H1 (cell line): ENCODE measurements around the gene ACVR1. TPM values are rescaled to one million over a fixed set of nuclear protein-coding genes. Genes with fewer than 3 reads are reported as not detected.

Experiments
- CTCF ChIA-PET: fragments of 300-600 bp; sonication (Branson Sonifier 250); formaldehyde crosslinking; loops from one replicate; lab custom pipeline; 2021; ENCODE audit not compliant: partially characterized antibody; lab: Charles Lee
- POLR2A ChIA-PET: fragments of 300-600 bp; sonication (Branson Sonifier 250); formaldehyde crosslinking; loops from one replicate; lab custom pipeline; 2021; ENCODE audit warnings: inconsistent platforms; ENCODE audit not compliant: partially characterized antibody; lab: Charles Lee
- DNase-seq, 2 experiments: peaks; one replicate each; pipeline versions ENCODE4 v3.0.0 to v3.0.0-alpha.2; 2010 to 2022; ENCODE audit warnings: low spot score in 2 of 2, low read depth in 1 of 2, mixed read lengths in 1 of 2
- FAIRE-seq: peaks from 2 replicates; lab custom pipeline; 2011; peaks lifted over from hg19 to GRCh38; lab: Jason Lieb, UNC
- H2AFZ ChIP-seq: 2 replicates; pipeline ENCODE4 v1.8.1; 2012; ENCODE audit warnings: low read length, inconsistent platforms
- H2AK5ac ChIP-seq: 2 replicates; pipeline ENCODE4 v1.6.1; 2013; ENCODE audit warnings: low read depth, low read length
- H2BK120ac ChIP-seq: replicated peaks from 2 replicates; pipeline ENCODE3; 2013; ENCODE audit warnings: low read depth, low read length, inconsistent platforms
- H2BK12ac ChIP-seq: 2 replicates; pipeline ENCODE4 v1.6.1; 2013; ENCODE audit warnings: low read depth, low read length
- H2BK15ac ChIP-seq: 2 replicates; pipeline ENCODE4 v1.6.1; 2013; ENCODE audit warnings: low read length
- H2BK20ac ChIP-seq: 2 replicates; pipeline ENCODE4 v1.6.1; 2013; ENCODE audit warnings: low read length
- H2BK5ac ChIP-seq: 2 replicates; pipeline ENCODE4 v1.6.1; 2013; ENCODE audit warnings: low read depth, low read length
- H3K14ac ChIP-seq: 2 replicates; pipeline ENCODE4 v1.6.1; 2013; ENCODE audit warnings: inconsistent platforms; ENCODE audit not compliant: insufficient read length
- H3K18ac ChIP-seq: 2 replicates; pipeline ENCODE4 v1.6.1; 2013; ENCODE audit warnings: low read length; ENCODE audit errors: extremely low read depth
- H3K23ac ChIP-seq: 2 replicates; pipeline ENCODE4 v1.6.1; 2013; ENCODE audit warnings: inconsistent platforms; ENCODE audit not compliant: insufficient read length
- H3K23me2 ChIP-seq: 2 replicates; pipeline ENCODE4 v1.6.1; 2013; ENCODE audit warnings: low read depth, low read length
- H3K27ac ChIP-seq: 2 replicates; pipeline ENCODE4 v1.6.1; 2011; ENCODE audit warnings: low read depth, low read length, inconsistent platforms
- H3K27me3 ChIP-seq, 4 experiments: replicated peaks in 1 of 4; 1 replicate in 1 of 4; 2 replicates in 3 of 4; pipeline versions ENCODE4 v1.6.1 to v1.8.1; 2011 to 2013; ENCODE audit warnings: low read length in 3 of 4, mild to moderate bottlenecking in 3 of 4, inconsistent platforms in 2 of 4, mixed read lengths in 2 of 4, moderate library complexity in 1 of 4; ENCODE audit not compliant: control insufficient read depth in 3 of 4, insufficient read depth in 3 of 4; ENCODE audit errors: extremely low read depth in 1 of 4
- H3K36me3 ChIP-seq, 4 experiments: 2 replicates each; pipeline versions ENCODE4 v1.6.1 to v1.8.1; 2011 to 2013; ENCODE audit warnings: mild to moderate bottlenecking in 4 of 4, low read length in 3 of 4, moderate library complexity in 2 of 4, control low read depth in 1 of 4, inconsistent platforms in 1 of 4; ENCODE audit not compliant: insufficient read depth in 4 of 4, control insufficient read depth in 2 of 4
- H3K4ac ChIP-seq: replicated peaks from 2 replicates; pipeline ENCODE3; 2013; ENCODE audit warnings: low read length, low read depth, mixed read lengths, inconsistent platforms; ENCODE audit not compliant: insufficient read length
- H3K4me1 ChIP-seq, 4 experiments: replicated peaks in 1 of 4; 1 replicate in 1 of 4; 2 replicates in 3 of 4; pipeline versions ENCODE4 v1.6.1 to v1.8.1; 2011 to 2013; ENCODE audit warnings: low read length in 3 of 4, inconsistent platforms in 2 of 4, mixed read lengths in 1 of 4; ENCODE audit not compliant: insufficient read depth in 4 of 4, control insufficient read depth in 3 of 4
- H3K4me2 ChIP-seq, 2 experiments: 2 replicates each; pipeline versions ENCODE4 v1.6.1 to v1.8.1; 2011 to 2013; ENCODE audit warnings: low read depth in 2 of 2, low read length in 2 of 2, control low read depth in 1 of 2, inconsistent platforms in 1 of 2, mild to moderate bottlenecking in 1 of 2; ENCODE audit not compliant: insufficient read depth in 1 of 2
- H3K4me3 ChIP-seq, 4 experiments: fragments of 200-600, 300-600 bp in 1 of 4; sonication (generic), shearing (Covaris generic), sonication (Bioruptor Twin) in 1 of 4; 2 replicates each; pipeline versions ENCODE4 v1.5.1 to v1.8.1; 2011 to 2016; ENCODE audit warnings: low read length in 4 of 4, low read depth in 3 of 4, control low read depth in 2 of 4, inconsistent platforms in 2 of 4, mild to moderate bottlenecking in 2 of 4, mixed read lengths in 1 of 4, moderate library complexity in 1 of 4; ENCODE audit not compliant: insufficient read depth in 2 of 4; ENCODE audit errors: extremely low read depth in 1 of 4
- H3K56ac ChIP-seq: replicated peaks from 2 replicates; pipeline ENCODE3; 2013; ENCODE audit warnings: low read depth, mild to moderate bottlenecking, mixed read lengths, low read length, inconsistent platforms; ENCODE audit not compliant: insufficient read length
- H3K79me1 ChIP-seq: 2 replicates; pipeline ENCODE4 v1.6.1; 2013; ENCODE audit warnings: low read depth, low read length, control low read depth
- H3K79me2 ChIP-seq, 2 experiments: 2 replicates each; pipeline versions ENCODE4 v1.6.1 to v1.8.1; 2012 to 2013; ENCODE audit warnings: low read length in 2 of 2, mild to moderate bottlenecking in 2 of 2, inconsistent platforms in 1 of 2; ENCODE audit not compliant: insufficient read depth in 2 of 2, control insufficient read depth in 1 of 2
- H3K9ac ChIP-seq, 4 experiments: replicated peaks in 1 of 4; 1 replicate in 1 of 4; 2 replicates in 3 of 4; pipeline versions ENCODE4 v1.6.1 to v1.8.1; 2011 to 2013; ENCODE audit warnings: low read depth in 3 of 4, low read length in 3 of 4, control low read depth in 2 of 4, mild to moderate bottlenecking in 2 of 4, moderate library complexity in 2 of 4, inconsistent platforms in 1 of 4; ENCODE audit errors: extremely low read depth in 1 of 4
- H3K9me3 ChIP-seq, 2 experiments: 2 replicates each; pipeline versions ENCODE4 v1.6.1 to v1.8.1; 2012 to 2013; ENCODE audit warnings: mild to moderate bottlenecking in 2 of 2, moderate library complexity in 2 of 2, control low read depth in 1 of 2, inconsistent platforms in 1 of 2, low read depth in 1 of 2, low read length in 1 of 2, mixed read lengths in 1 of 2; ENCODE audit not compliant: insufficient read depth in 2 of 2
- H4K20me1 ChIP-seq, 2 experiments: replicated peaks in 1 of 2; 2 replicates each; pipeline versions ENCODE3 to v1.8.1; 2011 to 2013; ENCODE audit warnings: inconsistent platforms in 2 of 2, low read length in 2 of 2, mild to moderate bottlenecking in 1 of 2; ENCODE audit not compliant: insufficient read depth in 2 of 2, control insufficient read depth in 1 of 2
- H4K5ac ChIP-seq: 2 replicates; pipeline ENCODE4 v1.6.1; 2013; ENCODE audit warnings: low read length, low read depth, mixed read lengths, inconsistent platforms; ENCODE audit not compliant: insufficient read length
- H4K8ac ChIP-seq: 2 replicates; pipeline ENCODE4 v1.8.0; 2013; ENCODE audit warnings: mild to moderate bottlenecking, moderate library complexity, low read length, inconsistent platforms; ENCODE audit not compliant: insufficient read depth; ENCODE audit errors: extremely low read depth
- H4K91ac ChIP-seq: replicated peaks from 2 replicates; pipeline ENCODE3; 2013; ENCODE audit warnings: low read length, mixed read lengths, inconsistent platforms; ENCODE audit not compliant: insufficient read length
- CHD1 ChIP-seq: IDR thresholded peaks from 2 replicates; pipeline ENCODE4 v1.6.1; 2012; ENCODE audit warnings: low read depth, low read length, improper control_type of control experiment
- EGR1 ChIP-seq: IDR thresholded peaks from 2 replicates; pipeline ENCODE4 v1.6.1; 2011; ENCODE audit warnings: low read depth, low read length, borderline replicate concordance
- SUZ12 ChIP-seq: fragments of 200-600 bp; sonication (generic); IDR thresholded peaks from 2 replicates; pipeline ENCODE4 v1.6.1; 2012; ENCODE audit warnings: mild to moderate bottlenecking, inconsistent platforms, low read length, moderate library complexity, mixed read lengths
- TAF7 ChIP-seq: optimal IDR thresholded peaks from 2 replicates; pipeline ENCODE3; 2011; ENCODE audit warnings: low read depth, mild to moderate bottlenecking, inconsistent platforms, low read length, moderate library complexity, borderline replicate concordance
- TBP ChIP-seq: IDR thresholded peaks from 2 replicates; pipeline ENCODE4 v1.6.1; 2011; ENCODE audit warnings: low read depth, low read length, improper control_type of control experiment
- TCF12 ChIP-seq: IDR thresholded peaks from 2 replicates; pipeline ENCODE4 v1.6.1; 2011; ENCODE audit warnings: low read depth, mild to moderate bottlenecking, low read length
- YY1 ChIP-seq: IDR thresholded peaks from 2 replicates; pipeline ENCODE4 v1.6.1; 2011; ENCODE audit warnings: low read depth, mild to moderate bottlenecking, low read length
- WGBS, 2 experiments: shearing (Covaris generic) in 1 of 2; methylation state at CpG; one replicate each; pipeline versions ENCODE4 v1.1.6 to v1.1.7; 2013 to 2015; ENCODE audit warnings: low lambda C conversion rate in 2 of 2, mixed read lengths in 2 of 2, inconsistent platforms in 1 of 2, low coverage in 1 of 2, missing lambda C conversion rate in 1 of 2; ENCODE audit not compliant: insufficient replicate concordance in 2 of 2, insufficient coverage in 1 of 2, insufficient read length in 1 of 2; ENCODE audit errors: extremely low coverage in 1 of 2, missing lambda C conversion rate in 1 of 2; 5-methylcytosine and 5-hydroxymethylcytosine counted together
- polyA plus RNA-seq, 7 experiments: library from polyadenylated mRNA; depleted of rRNA in 3 of 7; stranded (reverse) in 5 of 7; unstranded in 2 of 7; fragments of >200 nt in 5 of 7; fragments of 200-250 nt in 2 of 7; gene quantifications; 1 replicate in 5 of 7; 2 replicates in 1 of 7; 4 replicates in 1 of 7; pipeline versions ENCODE4 v1.2.1 to v1.2.3, GENCODE V29; 2011 to 2013; ENCODE audit warnings: missing spikeins in 2 of 7, mixed read lengths in 2 of 7
- total RNA-seq: library from RNA; stranded (reverse); fragmentation: NEBNext Ultra II Directional; extraction: Animal tissue kit (Norgen Biotek cat#: 25700); gene quantifications from 2 replicates; pipeline ENCODE4 v1.2.1, GENCODE V29; 2021
- TF ChIP-seq, protein P1 (sequence below): IDR thresholded peaks from 2 replicates; pipeline ENCODE4 v1.6.1; 2011; ENCODE audit warnings: low read depth, mild to moderate bottlenecking, low read length; ENCODE audit not compliant: insufficient read depth

The ACVR1 gene
- total and polyA plus RNA-seq, 2 of the 8 experiments (the other 6 are each of a cell fraction or from before 2014, with no cell fraction given): 8.5 to 17.7 TPM

DNA sequence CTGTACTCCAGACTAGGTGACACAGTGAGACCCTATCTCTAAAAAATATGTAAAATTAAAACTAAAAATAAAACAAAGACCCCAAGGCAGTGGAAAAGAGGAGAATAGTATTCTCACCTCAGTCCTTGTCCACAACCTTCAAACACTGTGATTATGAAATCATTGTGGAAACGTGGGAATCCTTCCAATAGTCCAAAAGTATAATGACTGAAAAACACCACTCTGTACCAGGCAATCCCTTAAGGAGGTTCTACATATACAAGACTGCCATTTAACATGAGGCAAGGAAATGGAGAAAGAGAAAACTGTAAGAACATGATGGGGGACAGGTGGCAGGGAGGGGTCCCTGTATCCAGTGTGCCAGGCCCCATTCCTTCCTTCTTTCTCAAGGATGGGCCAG, 66.1 kb downstream of the ACVR1 start:
- Histone ChIP-seq H2AK5ac (no peak overlapping the region), H3K27ac (no peak overlapping the region), H3K79me2 (peaks cover 0 to 3% of the 10 kb centered on the region in 2 experiments; a peak in 1 of 4 replicates), H2AFZ (no peak overlapping the region), H3K9me3 (no peaks in the 10 kb centered on the region), H3K27me3 (no peaks in the 10 kb centered on the region), H3K14ac (no peak overlapping the region), H3K4me3 (no peak overlapping the region), H3K9ac (no peak overlapping the region), H3K79me1 (no peaks in the 10 kb centered on the region; the same call in none of the 2 replicates), H2BK20ac (no peak overlapping the region), H2BK15ac (no peak overlapping the region), H3K56ac (no peak overlapping the region), H4K91ac (no peak overlapping the region), H4K20me1 (no peaks in the 10 kb centered on the region), H4K8ac (no peak overlapping the region), H4K5ac (no peak overlapping the region), H3K23ac (no peak overlapping the region), H3K18ac (no peak overlapping the region), H3K4me2 (no peak overlapping the region), H3K36me3 (no peaks in the 10 kb centered on the region), H3K4me1 (0 out of 7 replicates have a peak, but pooled peaks cover 0 to 2% (median 0%) of the 10 kb centered on the region in 4 experiments), H2BK12ac (no peak overlapping the region), H2BK5ac (no peak overlapping the region), H3K4ac (no peak overlapping the region), H3K23me2 (no peaks in the 10 kb centered on the region), H2BK120ac (no peak overlapping the region)
- FAIRE-seq (no peak), DNase-seq (no peak)
- ChIA-PET POLR2A (no interaction called here), CTCF (no interaction called here)
- WGBS, 2 experiments: 90% methylated on average over 1 of the region's 1 CpG; no CpG with 5 or more reads in 1 of the 2 experiments
- TF ChIP-seq EGR1: no peak
- TF ChIP-seq CHD1: no peak
- TF ChIP-seq TCF12: no peak
- no peak for TF ChIP-seq SUZ12
- TF ChIP-seq, protein P1, sequence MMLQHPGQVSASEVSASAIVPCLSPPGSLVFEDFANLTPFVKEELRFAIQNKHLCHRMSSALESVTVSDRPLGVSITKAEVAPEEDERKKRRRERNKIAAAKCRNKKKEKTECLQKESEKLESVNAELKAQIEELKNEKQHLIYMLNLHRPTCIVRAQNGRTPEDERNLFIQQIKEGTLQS: no peak
- no peak for TF ChIP-seq TAF7
- no peak for TF ChIP-seq TBP
- no peak for TF ChIP-seq YY1
- TF ChIP-seq, all 59 proteins: peak for 0
